Fibroblast of peridontal ligament (primary cell): ENCODE measurements around the gene CEACAM3.
"Not testable (repeated sequence)": the region's sequence is repeated elsewhere in the genome, so short reads cannot be mapped to it uniquely, and the experiment has no call there.

ENCODE experiments used
- DNase-seq: peaks from one replicate; pipeline ENCODE4 v3.0.0-alpha.2; 2010; ENCODE audit errors: extremely low read depth

Gene CEACAM3

DNA sequence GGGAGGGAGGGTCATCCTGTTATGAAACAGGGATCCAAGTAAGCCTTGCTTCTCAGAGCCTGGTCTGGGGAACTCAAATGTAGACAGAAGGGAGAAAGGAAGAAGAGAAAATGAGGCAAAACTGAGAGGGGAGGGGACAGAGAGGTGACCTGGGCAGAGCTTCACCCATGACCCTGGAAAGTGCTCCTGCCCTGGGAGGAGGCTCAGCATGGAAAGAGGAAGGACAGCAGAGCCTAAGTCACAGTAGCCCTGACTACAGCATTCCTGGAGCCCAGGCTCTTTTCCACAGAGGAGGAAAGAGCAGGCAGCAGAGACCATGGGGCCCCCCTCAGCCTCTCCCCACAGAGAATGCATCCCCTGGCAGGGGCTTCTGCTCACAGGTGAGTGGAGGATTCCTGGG, at the start of gene CEACAM3:
CEACAM3 (plus strand) TSS at position 226 of the 400 bp plus-strand sequence; CDS start at position 317, 91 bp downstream.
- no peak for DNase-seq

DNA sequence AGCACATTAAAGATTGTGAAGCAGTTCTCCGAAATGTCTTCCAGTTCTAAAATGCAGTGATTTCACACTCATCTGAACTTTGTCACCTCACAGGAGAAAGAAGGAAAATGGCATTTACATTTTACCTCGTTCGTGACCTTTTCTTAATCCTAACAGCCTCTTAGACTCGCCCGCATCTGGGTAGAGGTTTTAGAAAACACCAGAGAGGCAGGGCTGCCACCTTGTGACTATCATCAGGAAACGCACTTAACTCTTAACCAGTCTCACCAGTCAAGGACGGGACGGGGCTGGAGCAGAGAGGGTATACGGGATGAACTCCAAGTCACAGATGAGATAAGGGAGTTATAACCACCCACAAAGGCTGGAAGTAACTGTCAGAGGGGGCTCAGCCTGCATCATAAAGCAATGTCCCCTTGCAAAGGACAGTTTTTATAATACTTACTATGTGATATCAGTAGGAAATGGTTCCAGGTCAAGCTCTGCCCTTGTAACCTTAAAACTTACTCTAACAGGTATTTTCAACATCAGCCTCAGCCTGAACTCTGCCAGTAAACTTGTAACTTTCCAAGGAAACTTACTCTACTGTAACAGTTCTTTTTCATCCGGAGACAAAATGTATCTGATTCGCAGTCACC, 49.7 kb upstream of the CEACAM3 start:
- peak; percentile 54 for DNase-seq

- no peak for DNase-seq
These were observed 48.4 kb upstream of the CEACAM3 start for GRCh38 chr19:41748012-41748411.

DNA sequence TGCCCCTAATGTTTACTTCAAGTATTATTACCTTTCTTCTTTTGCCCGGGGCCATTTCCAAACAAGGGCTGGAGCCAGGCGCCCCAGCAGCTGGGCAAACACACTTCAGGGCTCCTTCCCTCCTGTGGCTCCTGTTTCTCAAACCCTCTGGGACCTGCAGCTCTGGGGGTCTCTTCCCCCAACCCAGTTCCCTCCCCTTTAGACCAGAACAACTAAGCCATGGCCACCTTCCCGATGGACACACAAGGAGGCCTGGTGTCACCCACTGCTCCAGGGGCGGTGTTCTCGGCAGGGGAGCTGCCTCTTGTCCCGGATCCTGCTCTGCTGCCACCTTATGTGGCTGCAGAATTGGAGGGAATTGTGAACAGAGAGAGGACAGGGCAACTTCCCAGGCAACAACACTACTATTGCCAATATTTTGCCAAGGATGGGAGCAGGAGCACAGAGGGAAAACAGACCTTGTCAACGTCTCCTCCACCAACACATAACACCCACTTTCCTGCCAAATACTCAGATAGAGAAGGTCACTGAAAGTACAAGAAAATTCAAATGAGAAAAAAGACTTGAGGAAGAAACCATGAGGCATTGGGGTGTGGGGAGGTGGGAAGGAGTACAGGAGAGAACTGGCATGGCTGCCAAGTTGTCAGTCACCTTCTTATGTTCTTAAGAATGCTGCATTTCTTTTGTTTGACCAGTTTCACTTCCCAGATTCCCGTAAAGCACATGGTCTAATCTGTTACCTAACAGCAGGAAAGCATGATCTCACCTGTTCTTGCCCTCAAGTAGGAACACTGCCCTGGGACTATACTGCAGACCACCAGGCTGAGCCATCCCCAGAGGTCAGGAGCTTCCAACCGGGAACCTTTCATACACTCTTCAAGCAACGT, 45.9 kb upstream of the CEACAM3 start:
- DNase-seq = not testable (repeated sequence)

DNA sequence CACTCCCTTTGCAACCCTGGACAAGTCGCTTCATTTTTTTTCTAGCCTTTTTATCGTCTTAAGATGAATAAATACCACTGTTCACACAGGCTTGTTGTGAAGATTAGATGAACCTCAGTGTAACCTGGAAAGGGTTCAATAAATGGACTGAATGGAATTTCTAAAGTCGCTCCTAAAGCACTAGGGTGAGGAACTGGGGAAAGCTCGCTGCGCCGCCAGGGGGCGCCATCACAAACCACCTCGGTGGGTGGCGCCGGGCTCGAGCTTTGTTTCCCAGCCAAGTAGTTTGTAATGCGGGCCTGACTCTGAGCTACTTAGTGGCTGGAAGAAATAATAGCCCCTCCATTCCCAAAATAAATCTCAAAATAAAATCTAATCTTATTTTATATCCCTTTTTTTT, 43.2 kb upstream of the CEACAM3 start:
- no peak for DNase-seq

DNA sequence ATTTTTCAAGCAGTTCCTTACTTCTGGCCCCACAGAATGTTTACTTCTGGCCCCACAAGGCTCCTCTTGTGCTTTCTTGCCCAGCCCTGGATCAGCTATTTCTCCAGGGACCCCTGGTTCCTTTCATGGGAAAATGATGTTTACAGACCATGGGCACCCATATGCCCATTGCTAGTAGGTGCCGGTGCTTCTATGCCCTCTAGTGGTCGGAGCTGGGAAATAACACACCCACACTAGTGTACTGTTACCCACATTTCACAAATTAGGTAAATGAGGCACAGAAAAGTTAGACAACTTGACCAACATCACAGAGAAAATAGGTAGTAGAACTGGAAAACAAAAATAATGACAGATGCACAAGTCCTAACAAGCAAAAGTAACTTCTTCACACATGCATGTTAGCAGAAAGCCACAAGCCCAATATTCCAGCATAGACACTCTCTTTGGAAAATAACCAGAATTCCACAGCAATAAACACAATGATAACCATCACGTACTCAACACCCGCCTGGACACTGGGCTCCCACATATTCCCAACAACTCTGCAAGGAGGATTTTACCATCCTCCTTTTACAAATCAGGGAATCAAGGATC, 42.4 kb upstream of the CEACAM3 start:
- DNase-seq = peak; percentile 12

DNA sequence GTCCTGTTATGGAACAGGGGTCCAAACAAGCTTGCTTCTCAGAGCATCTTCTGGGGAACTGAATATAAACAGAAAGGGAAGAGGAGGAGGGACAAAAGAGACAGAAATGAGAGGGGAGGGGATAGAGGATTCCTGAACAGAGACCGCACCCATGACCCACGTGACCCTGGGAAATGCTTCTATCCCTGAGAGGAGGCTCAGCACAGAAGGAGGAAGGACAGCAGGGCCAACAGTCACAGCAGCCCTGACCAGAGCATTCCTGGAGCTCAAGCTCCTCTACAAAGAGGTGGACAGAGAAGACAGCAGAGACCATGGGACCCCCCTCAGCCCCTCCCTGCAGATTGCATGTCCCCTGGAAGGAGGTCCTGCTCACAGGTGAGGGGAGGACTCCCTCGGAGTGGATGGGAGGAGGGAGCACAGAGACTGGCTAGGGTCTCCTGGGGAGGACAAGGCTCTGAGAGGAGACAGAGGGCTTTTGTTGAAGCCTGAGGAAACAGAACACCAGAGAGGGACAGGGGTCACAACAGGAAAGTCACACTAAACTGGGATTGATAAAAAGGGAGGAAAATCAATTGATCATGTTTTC, 41.0 kb upstream of the CEACAM3 start, which contains the start of gene CEACAM6:
CEACAM6 (plus strand) TSS at position 203 of the 586 bp plus-strand sequence; CDS start at position 312, 109 bp downstream.
- no peak for DNase-seq

DNA sequence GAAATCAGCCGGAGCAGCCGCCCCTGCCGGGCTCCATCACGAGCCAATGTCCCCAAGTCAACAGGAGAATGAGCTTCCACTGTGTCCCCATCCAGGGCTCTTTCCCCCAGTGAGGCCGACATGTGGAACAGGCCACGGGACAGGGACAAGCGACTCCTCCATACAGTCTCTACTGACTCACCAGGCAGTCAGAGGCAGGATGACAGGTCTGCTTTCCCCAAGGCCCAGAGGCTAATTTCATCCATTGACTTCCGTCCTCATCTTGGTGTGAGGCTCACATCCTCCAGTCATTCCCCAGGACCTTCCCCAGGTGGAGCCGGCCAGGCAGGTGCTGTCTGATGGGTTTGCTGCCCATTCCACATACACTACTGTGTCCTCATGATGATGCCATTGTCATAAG, 37.5 kb upstream of the CEACAM3 start:
- no peak for DNase-seq

GRCh38 chr19:41767115-41767514, 29.3 kb upstream of the CEACAM3 start:
- DNase-seq = no peak

- DNase-seq = not testable (repeated sequence)
These were observed 28.3 kb upstream of the CEACAM3 start for GRCh38 chr19:41768105-41768504.

DNA sequence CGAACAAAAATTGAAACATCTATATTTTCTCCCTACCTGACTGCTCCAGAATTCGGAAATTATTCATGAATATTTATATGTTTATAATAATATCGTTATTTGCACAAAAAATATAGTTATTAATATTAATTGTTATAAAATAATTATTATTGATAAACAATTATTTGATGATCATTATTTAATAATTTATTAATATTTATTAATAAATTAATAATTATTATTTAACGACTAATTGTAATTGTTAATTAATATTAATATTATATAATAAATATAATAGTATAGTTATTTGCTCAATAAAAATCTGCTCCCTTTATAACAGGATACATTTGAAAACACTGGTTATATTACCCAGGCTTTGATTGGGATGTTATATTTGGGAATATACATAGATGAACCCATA, 26.8 kb upstream of the CEACAM3 start:
- DNase-seq = no peak

GRCh38 chr19:41771410-41771809, 25.0 kb upstream of the CEACAM3 start:
- DNase-seq = no peak

DNA sequence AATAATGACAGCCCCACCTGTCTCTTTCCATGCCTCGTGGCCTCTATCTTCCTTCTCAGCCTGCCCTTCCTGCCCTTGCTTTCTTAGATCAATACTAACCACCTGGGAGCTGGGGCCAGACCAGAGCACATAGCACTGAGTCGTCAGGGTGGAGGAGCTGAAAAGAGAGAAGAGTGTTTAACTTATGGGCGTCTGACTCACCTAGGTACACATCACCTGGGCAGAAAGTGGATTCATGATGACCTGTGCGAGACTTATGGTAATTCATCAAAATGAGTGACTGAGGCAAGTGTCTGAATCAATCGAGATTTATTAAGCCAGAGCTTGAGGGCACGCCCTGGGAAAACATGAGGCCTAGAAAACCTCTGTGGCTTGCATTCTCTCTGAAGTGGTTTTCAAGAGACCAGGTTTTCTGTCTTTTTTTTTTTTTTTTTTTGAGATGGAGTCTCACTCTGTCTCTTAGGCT, 21.8 kb upstream of the CEACAM3 start:
- no peak for DNase-seq

GRCh38 chr19:41776700-41777099, 19.7 kb upstream of the CEACAM3 start:
- no peak for DNase-seq

- DNase-seq = no peak
These were observed 12.8 kb upstream of the CEACAM3 start for GRCh38 chr19:41783612-41784011.

DNA sequence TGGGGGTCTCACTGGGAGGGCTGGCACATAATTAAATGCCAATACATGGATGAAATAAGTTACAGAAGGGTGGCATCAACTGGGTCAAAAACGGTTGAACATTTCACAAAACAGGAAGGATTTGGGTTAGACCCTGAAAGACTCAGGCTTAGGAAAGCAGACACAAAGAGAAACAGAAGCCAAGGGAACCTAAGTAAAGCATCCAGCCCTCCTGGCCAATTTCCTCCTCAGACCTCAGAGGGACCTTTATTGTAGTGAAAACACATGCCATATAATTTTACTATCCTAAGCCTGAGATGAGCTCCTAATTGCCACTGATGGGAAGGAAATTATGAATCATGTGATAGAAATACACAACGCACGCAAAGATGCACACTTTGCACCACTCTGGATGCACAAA, 12.1 kb upstream of the CEACAM3 start:
- DNase-seq = no peak

GRCh38 chr19:41784743-41785142, 11.6 kb upstream of the CEACAM3 start:
- DNase-seq = no peak

- DNase-seq = peak; percentile 67
These were observed 10.7 kb upstream of the CEACAM3 start for GRCh38 chr19:41785653-41786052.

- no peak for DNase-seq
These were observed 9.3 kb upstream of the CEACAM3 start for GRCh38 chr19:41787055-41787454.

- not testable (repeated sequence) for DNase-seq
These were observed 7.9 kb upstream of the CEACAM3 start for GRCh38 chr19:41788518-41788917.

DNA sequence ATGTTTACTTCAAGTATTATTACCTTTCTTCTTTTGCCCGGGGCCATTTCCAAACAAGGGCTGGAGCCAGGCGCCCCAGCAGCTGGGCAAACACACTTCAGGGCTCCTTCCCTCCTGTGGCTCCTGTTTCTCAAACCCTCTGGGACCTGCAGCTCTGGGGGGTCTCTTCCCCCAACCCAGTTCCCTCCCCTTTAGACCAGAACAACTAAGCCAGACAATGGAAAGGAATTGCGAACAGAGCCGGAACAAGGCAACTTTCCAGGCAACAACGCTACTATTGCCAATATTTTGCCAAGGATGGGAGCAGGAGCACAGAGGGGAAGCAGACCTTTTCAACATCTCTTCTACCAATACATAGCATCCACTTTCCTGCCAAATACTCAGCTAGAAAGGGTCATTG, 7.3 kb upstream of the CEACAM3 start:
- not testable (repeated sequence) for DNase-seq
